Activated CD8-positive, alpha-beta T cell treated with anti-CD3 and anti-CD28 coated beads for 36 hours (primary cell): Measurements from ENCODE around the gene OR8A1. TPM values are rescaled to one million over a fixed set of nuclear protein-coding genes. Genes with fewer than 3 reads are reported as not detected.

Experiments used
- ATAC-seq: fragments of 200-7000 bp; cut with Tn5 transposase; one replicate; pipeline ENCODE4 v1.10.0; 2021; ENCODE audit warnings: mild to moderate bottlenecking, moderate library complexity
- CTCF ChIA-PET: fragments of 350-600 bp; sonication (Branson Sonifier 250); formaldehyde crosslinking; loops from one replicate; lab custom pipeline; 2021; ENCODE audit warnings: antibody characterized with exemption; lab: Charles Lee
- POLR2A ChIA-PET: fragments of 350-600 bp; sonication (Branson Sonifier 250); formaldehyde crosslinking; loops from one replicate; lab custom pipeline; 2021; ENCODE audit warnings: antibody characterized with exemption; lab: Charles Lee
- DNase-seq: peaks from one replicate; pipeline ENCODE4 v3.0.0-alpha.2; 2020
- H3K27ac Mint-ChIP-seq: one replicate; pipeline ENCODE4 v1.8.0; 2021; ENCODE audit warnings: mild to moderate bottlenecking, mixed read lengths
- H3K27me3 Mint-ChIP-seq: one replicate; pipeline ENCODE4 v1.8.0; 2021; ENCODE audit warnings: mixed read lengths
- H3K36me3 Mint-ChIP-seq: one replicate; pipeline ENCODE4 v1.8.0; 2021; ENCODE audit warnings: low read depth, mixed read lengths
- H3K4me1 Mint-ChIP-seq: one replicate; pipeline ENCODE4 v1.8.0; 2021; ENCODE audit warnings: low read depth, mixed read lengths
- H3K4me3 Mint-ChIP-seq: one replicate; pipeline ENCODE4 v1.8.0; 2021; ENCODE audit warnings: mild to moderate bottlenecking, moderate library complexity, mixed read lengths
- H3K9me3 Mint-ChIP-seq: one replicate; pipeline ENCODE4 v1.8.0; 2021; ENCODE audit warnings: mixed read lengths
- intact Hi-C: fragments of 100-400 bp; cut with micrococcal nuclease; formaldehyde crosslinking; loops from one replicate; pipeline ENCODE4 v1.10.0; 2022
- total RNA-seq, 2 experiments: library from RNA; stranded (reverse); gene quantifications; one replicate each; pipeline ENCODE4 v1.2.3, GENCODE V29; 2021
- TF ChIP-seq, protein P1 (sequence below): fragments of 200-600 bp; IDR thresholded peaks from one replicate; pipeline ENCODE4 v1.8.0; 2022; ENCODE audit warnings: antibody characterized with exemption, mild to moderate bottlenecking

The OR8A1 gene
- total RNA-seq: not detected

- no peaks in the 10 kb centered on the region for H3K9me3 Mint-ChIP-seq
- intact Hi-C loops: no loop called here
- ChIA-PET POLR2A (no interaction called here), CTCF (interaction anchor here (1.3 kb wide), 2 partner anchors 14 to 167 kb away, joined by 3 to 4 read pairs; no protein-coding TSS in a partner anchor)
- no peaks in the 10 kb centered on the region for H3K4me1 Mint-ChIP-seq
- DNase-seq: no peak
- TF ChIP-seq, protein P1, sequence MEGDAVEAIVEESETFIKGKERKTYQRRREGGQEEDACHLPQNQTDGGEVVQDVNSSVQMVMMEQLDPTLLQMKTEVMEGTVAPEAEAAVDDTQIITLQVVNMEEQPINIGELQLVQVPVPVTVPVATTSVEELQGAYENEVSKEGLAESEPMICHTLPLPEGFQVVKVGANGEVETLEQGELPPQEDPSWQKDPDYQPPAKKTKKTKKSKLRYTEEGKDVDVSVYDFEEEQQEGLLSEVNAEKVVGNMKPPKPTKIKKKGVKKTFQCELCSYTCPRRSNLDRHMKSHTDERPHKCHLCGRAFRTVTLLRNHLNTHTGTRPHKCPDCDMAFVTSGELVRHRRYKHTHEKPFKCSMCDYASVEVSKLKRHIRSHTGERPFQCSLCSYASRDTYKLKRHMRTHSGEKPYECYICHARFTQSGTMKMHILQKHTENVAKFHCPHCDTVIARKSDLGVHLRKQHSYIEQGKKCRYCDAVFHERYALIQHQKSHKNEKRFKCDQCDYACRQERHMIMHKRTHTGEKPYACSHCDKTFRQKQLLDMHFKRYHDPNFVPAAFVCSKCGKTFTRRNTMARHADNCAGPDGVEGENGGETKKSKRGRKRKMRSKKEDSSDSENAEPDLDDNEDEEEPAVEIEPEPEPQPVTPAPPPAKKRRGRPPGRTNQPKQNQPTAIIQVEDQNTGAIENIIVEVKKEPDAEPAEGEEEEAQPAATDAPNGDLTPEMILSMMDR: no peak
- no peak within 1 kb of the TSS for H3K4me3 Mint-ChIP-seq
- H3K36me3 Mint-ChIP-seq: no peaks in the 10 kb centered on the region
- peaks cover 19% of the 10 kb centered on the region for H3K27me3 Mint-ChIP-seq
- ATAC-seq: no peak
- no peak within 1 kb of the TSS for H3K27ac Mint-ChIP-seq
Measured at GRCh38 chr11:124569697-124570096, at the start of gene OR8A1. OR8A1 (plus strand) TSS chr11:124569997; CDS start chr11:124570120, 123 bp downstream.

- Mint-ChIP-seq H3K9me3 (no peaks in the 10 kb centered on the region), H3K27ac (no peak overlapping the region), H3K27me3 (peaks cover 6% of the 10 kb centered on the region), H3K4me1 (no peaks in the 10 kb centered on the region), H3K4me3 (no peak overlapping the region), H3K36me3 (no peaks in the 10 kb centered on the region)
- DNase-seq: no peak
- TF ChIP-seq, protein P1: no peak
- intact Hi-C loops: no loop called here
- POLR2A ChIA-PET: no interaction called here
- CTCF ChIA-PET: no interaction called here
- no peak for ATAC-seq
Measured at GRCh38 chr11:124520550-124520854, 49.3 kb upstream of the OR8A1 start.

GRCh38 chr11:124533626-124534025 is 36.2 kb upstream of the OR8A1 start:
- Mint-ChIP-seq H3K36me3 (no peaks in the 10 kb centered on the region), H3K27me3 (peaks cover 11% of the 10 kb centered on the region), H3K4me3 (no peak overlapping the region), H3K27ac (no peak overlapping the region), H3K4me1 (no peaks in the 10 kb centered on the region), H3K9me3 (peaks cover 6% of the 10 kb centered on the region)
- no peak for DNase-seq
- ChIA-PET POLR2A (no interaction called here), CTCF (no interaction called here)
- intact Hi-C loops: no loop called here
- ATAC-seq: no peak
- TF ChIP-seq, protein P1: no peak

GRCh38 chr11:124534051-124534450 is 35.7 kb upstream of the OR8A1 start:
- ChIA-PET POLR2A (no interaction called here), CTCF (no interaction called here)
- TF ChIP-seq, protein P1: no peak
- no peak overlapping the region for H3K27ac Mint-ChIP-seq
- no peaks in the 10 kb centered on the region for H3K36me3 Mint-ChIP-seq
- no peak overlapping the region for H3K4me3 Mint-ChIP-seq
- H3K4me1 Mint-ChIP-seq: no peaks in the 10 kb centered on the region
- intact Hi-C loops: no loop called here
- H3K27me3 Mint-ChIP-seq: peaks cover 14% of the 10 kb centered on the region
- peaks cover 1% of the 10 kb centered on the region for H3K9me3 Mint-ChIP-seq
- ATAC-seq (no peak), DNase-seq (no peak)

GRCh38 chr11:124535552-124536232 is 34.1 kb upstream of the OR8A1 start:
- ChIA-PET CTCF (no interaction called here), POLR2A (interaction anchor here (0.5 kb wide), 1 partner anchor 50 kb away, joined by 3 read pairs; no protein-coding TSS in a partner anchor)
- no peak overlapping the region for H3K27ac Mint-ChIP-seq
- H3K4me1 Mint-ChIP-seq: no peaks in the 10 kb centered on the region
- no peak for DNase-seq
- H3K27me3 Mint-ChIP-seq: peaks cover 14% of the 10 kb centered on the region
- TF ChIP-seq, protein P1: no peak
- H3K9me3 Mint-ChIP-seq: no peaks in the 10 kb centered on the region
- intact Hi-C loops: no loop called here
- no peaks in the 10 kb centered on the region for H3K36me3 Mint-ChIP-seq
- ATAC-seq: no peak
- no peak overlapping the region for H3K4me3 Mint-ChIP-seq
